HCT116 (cell line): ENCODE results near the gene EP400. TPM values are rescaled to one million over a fixed set of nuclear protein-coding genes. Genes with fewer than 3 reads are reported as not detected.

Source experiments
- ATAC-seq: fragments of 200-7000 bp; cut with Tn5 transposase; 2 replicates; pipeline ENCODE4 v1.9.1; 2020; ENCODE audit warnings: mild to moderate bottlenecking, moderate library complexity
- BruUV-seq: library from RNA; stranded (reverse); fragments of 400-500 nt; replicated peaks from 2 replicates; lab custom pipeline; 2021; lab: Mats Ljungman, UMichigan
- CTCF ChIA-PET: fragments of 300-600 bp; sonication (Branson Sonifier 250); formaldehyde crosslinking; loops from one replicate; lab custom pipeline; 2021; ENCODE audit warnings: antibody characterized with exemption; lab: Charles Lee
- POLR2A ChIA-PET: fragments of 300-600, 350-600 bp; sonication (Branson Sonifier 250); formaldehyde crosslinking; loops from one replicate; lab custom pipeline; 2021; ENCODE audit warnings: antibody characterized with exemption; lab: Charles Lee
- RAD21 ChIA-PET, 2 experiments: fragments of 300-600 bp; sonication (Branson Sonifier 250); formaldehyde crosslinking; loops; one replicate each; lab custom pipeline; 2023; ENCODE audit warnings: low total read pairs in 2 of 2; ENCODE audit not compliant: uncharacterized antibody in 2 of 2, unreplicated experiment in 2 of 2, low non-redundant PET in 1 of 2; lab: Charles Lee
- DNase-seq: peaks from one replicate; pipeline ENCODE4 v3.0.0-alpha.2; 2010; ENCODE audit warnings: low read depth, low spot score
- H2AFZ ChIP-seq: fragments of 200-600 bp; shearing (Covaris generic), sonication (generic); 2 replicates; pipeline ENCODE4 v1.6.1; 2017; ENCODE audit warnings: low read depth, mixed run types, mixed read lengths, antibody characterized with exemption, low read length; ENCODE audit not compliant: poor library complexity, severe bottlenecking
- H3K27ac ChIP-seq: 2 replicates; pipeline ENCODE4 v1.5.1; 2012; ENCODE audit warnings: low read depth, low read length
- H3K27me3 ChIP-seq: fragments of 200-600 bp; sonication (generic); 2 replicates; pipeline ENCODE4 v1.6.1; 2016; ENCODE audit warnings: mixed run types, low read length, mixed read lengths; ENCODE audit not compliant: insufficient read depth
- H3K36me3 ChIP-seq, 2 experiments: fragments of 200-500 bp in 1 of 2; fragments of 200-600 bp in 1 of 2; sonication (Bioruptor generic) in 1 of 2; sonication (generic) in 1 of 2; 2 replicates each; pipeline versions ENCODE4 v1.5.1 to v1.6.1; 2014 to 2016; ENCODE audit warnings: low read length in 2 of 2, inconsistent platforms in 1 of 2, mixed read lengths in 1 of 2, mixed run types in 1 of 2; ENCODE audit not compliant: insufficient read depth in 2 of 2, control insufficient read depth in 1 of 2
- H3K4me1 ChIP-seq, 2 experiments: fragments of 200-600 bp in 1 of 2; sonication (generic) in 1 of 2; 2 replicates each; pipeline versions ENCODE4 v1.5.1 to v1.6.1; 2012 to 2017; ENCODE audit warnings: low read length in 2 of 2, inconsistent platforms in 1 of 2, mild to moderate bottlenecking in 1 of 2, mixed read lengths in 1 of 2, mixed run types in 1 of 2, moderate library complexity in 1 of 2; ENCODE audit not compliant: insufficient read depth in 2 of 2, control insufficient read depth in 1 of 2
- H3K4me2 ChIP-seq: fragments of 200-600 bp; sonication (generic); 2 replicates; pipeline ENCODE4 v1.6.1; 2017; ENCODE audit warnings: mixed run types, low read length, mixed read lengths
- H3K4me3 ChIP-seq, 2 experiments: fragments of 200-600 bp in 1 of 2; sonication (generic) in 1 of 2; replicated peaks in 1 of 2; 2 replicates each; pipeline ENCODE4 v1.5.1; 2011 to 2016; ENCODE audit warnings: low read length in 2 of 2, control low read depth in 1 of 2, low read depth in 1 of 2, mild to moderate bottlenecking in 1 of 2, mixed read lengths in 1 of 2, mixed run types in 1 of 2
- H3K79me2 ChIP-seq: fragments of 200-600 bp; sonication (generic); 2 replicates; pipeline ENCODE4 v1.6.1; 2017; ENCODE audit warnings: mild to moderate bottlenecking, mixed run types, low read length, moderate library complexity, mixed read lengths; ENCODE audit not compliant: insufficient read depth
- H3K9ac ChIP-seq: fragments of 200-600 bp; sonication (generic); 2 replicates; pipeline ENCODE4 v1.6.1; 2016; ENCODE audit warnings: low read length, mixed read lengths
- H3K9me2 ChIP-seq: fragments of 200-600 bp; sonication (generic), shearing (Covaris generic); 2 replicates; pipeline ENCODE4 v1.6.1; 2017; ENCODE audit warnings: mixed run types, mild to moderate bottlenecking, moderate library complexity; ENCODE audit not compliant: insufficient read depth
- H3K9me3 ChIP-seq, 2 experiments: fragments of 200-500 bp in 1 of 2; fragments of 200-600 bp in 1 of 2; sonication (Bioruptor generic) in 1 of 2; sonication (generic) in 1 of 2; 2 replicates each; pipeline ENCODE4 v1.6.1; 2014 to 2017; ENCODE audit warnings: low read length in 2 of 2, mixed read lengths in 2 of 2, inconsistent platforms in 1 of 2, low read depth in 1 of 2, mild to moderate bottlenecking in 1 of 2, mixed run types in 1 of 2, moderate library complexity in 1 of 2; ENCODE audit not compliant: control insufficient read depth in 1 of 2, insufficient read depth in 1 of 2
- H4K20me1 ChIP-seq: fragments of 200-600 bp; sonication (generic), shearing (Covaris generic); 2 replicates; pipeline ENCODE4 v1.6.1; 2017; ENCODE audit warnings: mixed run types, mild to moderate bottlenecking, moderate library complexity; ENCODE audit not compliant: insufficient read depth
- ATF3 ChIP-seq: IDR thresholded peaks from 2 replicates; pipeline ENCODE4 v1.6.1; 2012
- CBX3 ChIP-seq: IDR thresholded peaks from 2 replicates; pipeline ENCODE4 v1.6.1; 2012; ENCODE audit warnings: low read depth
- CEBPB ChIP-seq: IDR thresholded peaks from 2 replicates; pipeline ENCODE4 v1.6.1; 2012; ENCODE audit warnings: low read depth
- EZH2 ChIP-seq: fragments of 200-600 bp; sonication (generic); IDR thresholded peaks from 2 replicates; pipeline ENCODE4 v1.6.1; 2017; ENCODE audit warnings: antibody characterized with exemption, mixed run types
- EZH2phosphoT487 ChIP-seq: fragments of 200-600 bp; IDR thresholded peaks from 2 replicates; pipeline ENCODE4 v1.6.1; 2018; ENCODE audit warnings: antibody characterized with exemption, borderline replicate concordance
- FOSL1 ChIP-seq: IDR thresholded peaks from 2 replicates; pipeline ENCODE4 v1.6.1; 2012; ENCODE audit warnings: low read depth
- JUND ChIP-seq: IDR thresholded peaks from 2 replicates; pipeline ENCODE4 v1.6.1; 2012
- MAX ChIP-seq: IDR thresholded peaks from 2 replicates; pipeline ENCODE4 v1.6.1; 2012
- POLR2A ChIP-seq: IDR thresholded peaks from 2 replicates; pipeline ENCODE4 v1.7.0; 2011; ENCODE audit warnings: borderline replicate concordance; ENCODE audit not compliant: insufficient read depth, insufficient read length; ENCODE audit errors: extremely low read depth
- POLR2AphosphoS5 ChIP-seq: IDR thresholded peaks from 2 replicates; pipeline ENCODE4 v1.6.1; 2011; ENCODE audit warnings: mild to moderate bottlenecking, low read depth, low read length, moderate library complexity
- RAD21 ChIP-seq: IDR thresholded peaks from 2 replicates; pipeline ENCODE4 v1.6.1; 2012; ENCODE audit warnings: low read depth, mild to moderate bottlenecking
- REST ChIP-seq: IDR thresholded peaks from 2 replicates; pipeline ENCODE4 v1.6.1; 2012; ENCODE audit warnings: low read depth
- SIN3A ChIP-seq: IDR thresholded peaks from 2 replicates; pipeline ENCODE4 v1.6.1; 2012; ENCODE audit warnings: low read depth
- SP1 ChIP-seq: IDR thresholded peaks from 2 replicates; pipeline ENCODE4 v1.6.1; 2012; ENCODE audit warnings: low read depth
- TCF7L2 ChIP-seq: IDR thresholded peaks from 2 replicates; pipeline ENCODE4 v1.7.0; 2011; ENCODE audit warnings: borderline replicate concordance, inconsistent platforms; ENCODE audit not compliant: insufficient read depth, insufficient read length; ENCODE audit errors: extremely low read depth
- YY1 ChIP-seq: IDR thresholded peaks from 2 replicates; pipeline ENCODE4 v1.6.1; 2011; ENCODE audit warnings: low read length, low read depth, moderate library complexity, mild to moderate bottlenecking; ENCODE audit not compliant: insufficient replicate concordance; ENCODE audit errors: extremely low read depth
- ZBTB33 ChIP-seq: IDR thresholded peaks from 2 replicates; pipeline ENCODE4 v1.6.1; 2011; ENCODE audit warnings: mild to moderate bottlenecking, low read length, moderate library complexity; ENCODE audit not compliant: insufficient replicate concordance; ENCODE audit errors: extremely low read depth
- ZFX ChIP-seq: fragments of 450-650 bp; IDR thresholded peaks from 2 replicates; pipeline ENCODE4 v1.6.1; 2017
- ZNF274 ChIP-seq: fragments of 200-500 bp; sonication (Bioruptor generic); IDR thresholded peaks from 2 replicates; pipeline ENCODE4 v1.6.1; 2014; ENCODE audit warnings: mild to moderate bottlenecking, low read depth, low read length, inconsistent platforms
- intact Hi-C: fragments of 100-400 bp; cut with micrococcal nuclease; formaldehyde crosslinking; loops from 2 replicates; pipeline ENCODE4 v1.10.0; 2022
- total RNA-seq: library from RNA; stranded (reverse); gene quantifications from one replicate; pipeline ENCODE4 v1.2.1, GENCODE V29; 2021; ENCODE audit not compliant: unreplicated experiment

The EP400 gene
- total RNA-seq, 1 experiment from 2014 or later: 54.5 TPM

- BruUV-seq: no TSS peak
- H3K4me3 ChIP-seq: peak overlapping the region; percentile 57 to 96
- no peaks in the 10 kb centered on the region for H3K9me3 ChIP-seq
- H3K9ac ChIP-seq: peak overlapping the region; percentile 78
- intact Hi-C loops: no loop called here
- peaks cover 10 to 24% of the 10 kb centered on the region in 2 experiments; a peak in 3 of 4 replicates for H3K36me3 ChIP-seq
- peak overlapping the region; percentile 99 for H3K4me2 ChIP-seq
- RAD21 ChIA-PET: interaction anchor here in 1 of 2 experiments (0.6 to 0.7 kb wide), 2 partner anchors 72 to 77 kb away, joined by 3 read pairs; no protein-coding TSS in a partner anchor
- H3K27me3 ChIP-seq: no peaks in the 10 kb centered on the region
- H3K9me2 ChIP-seq: no peaks in the 10 kb centered on the region
- no peaks in the 10 kb centered on the region for H4K20me1 ChIP-seq
- H3K27ac ChIP-seq: peak overlapping the region; percentile 85
- CTCF ChIA-PET: interaction anchor here (1.3 kb wide), 1 partner anchor 16 kb away, joined by 3 read pairs; no protein-coding TSS in a partner anchor
- peak overlapping the region; percentile 38 for H2AFZ ChIP-seq
- DNase-seq: no peak
- peaks cover 39% of the 10 kb centered on the region for H3K79me2 ChIP-seq
- H3K4me1 ChIP-seq: peaks cover 12 to 26% of the 10 kb centered on the region in 2 experiments
- peak; percentile 37 for ATAC-seq
- POLR2A ChIA-PET: interaction anchor here (0.8 to 1.2 kb wide), 2 partner anchors 63 to 98 kb away, joined by 3 read pairs; no protein-coding TSS in a partner anchor
- no peak for TF ChIP-seq EZH2
- no peak for TF ChIP-seq JUND
- no peak for TF ChIP-seq YY1
- no peak for TF ChIP-seq CBX3
- TF ChIP-seq SIN3A: no peak
- TF ChIP-seq SP1: no peak
- TF ChIP-seq POLR2A: no peak
- no peak for TF ChIP-seq REST
- TF ChIP-seq FOSL1: no peak
- no peak for TF ChIP-seq POLR2AphosphoS5
- no peak for TF ChIP-seq TCF7L2
- TF ChIP-seq MAX: no peak
- TF ChIP-seq EZH2phosphoT487: no peak
- TF ChIP-seq ZNF274: no peak
- TF ChIP-seq CEBPB: no peak
- TF ChIP-seq ZBTB33: no peak
- no peak for TF ChIP-seq ATF3
- no peak for TF ChIP-seq RAD21
- TF ChIP-seq ZFX: no peak
These were observed 21.5 kb upstream of the EP400 start for GRCh38 chr12:131928080-131928710.
